GM23338 (cell line): Measurements from ENCODE around the gene ZNF516. TPM values are rescaled to one million over a fixed set of nuclear protein-coding genes. Genes with fewer than 3 reads are reported as not detected.

Experiments used
- ATAC-seq: fragments of 200-7000 bp; cut with Tn5 transposase; 3 replicates; pipeline ENCODE4 v1.9.1; 2020
- DNase-seq: peaks from one replicate; pipeline ENCODE4 v3.0.0-alpha.2; 2015; ENCODE audit warnings: low spot score
- H2AFZ ChIP-seq: fragments of 200-600 bp; sonication (generic); 2 replicates; pipeline ENCODE4 v1.8.0; 2016; ENCODE audit warnings: antibody characterized with exemption, mild to moderate bottlenecking, moderate library complexity
- H3F3A ChIP-seq: fragments of 200-600 bp; sonication (generic); replicated peaks from 2 replicates; pipeline ENCODE4 v1.8.0; 2017; ENCODE audit warnings: antibody characterized with exemption, mixed run types, low read depth
- H3K27ac ChIP-seq: fragments of 200-600 bp; sonication (generic); 2 replicates; pipeline ENCODE4 v1.6.1; 2016; ENCODE audit warnings: low read depth
- H3K27me3 ChIP-seq: fragments of 200-600 bp; sonication (generic); 2 replicates; pipeline ENCODE4 v1.8.0; 2016; ENCODE audit warnings: mild to moderate bottlenecking, mixed run types, moderate library complexity; ENCODE audit not compliant: insufficient read depth
- H3K36me3 ChIP-seq: fragments of 200-600 bp; sonication (generic); 2 replicates; pipeline ENCODE4 v1.8.0; 2016; ENCODE audit warnings: mild to moderate bottlenecking; ENCODE audit not compliant: insufficient read depth
- H3K4me1 ChIP-seq: fragments of 200-600 bp; sonication (generic); 2 replicates; pipeline ENCODE4 v1.8.0; 2016; ENCODE audit warnings: mild to moderate bottlenecking, moderate library complexity; ENCODE audit not compliant: insufficient read depth
- H3K4me2 ChIP-seq: fragments of 200-600 bp; sonication (generic); 2 replicates; pipeline ENCODE4 v1.7.1; 2017; ENCODE audit warnings: mixed run types
- H3K4me3 ChIP-seq: fragments of 200-600 bp; sonication (generic); 2 replicates; pipeline ENCODE4 v1.6.1; 2016; ENCODE audit warnings: mixed run types
- H3K79me2 ChIP-seq: fragments of 200-600 bp; sonication (generic); replicated peaks from 2 replicates; pipeline ENCODE4 v1.8.0; 2017; ENCODE audit warnings: mild to moderate bottlenecking; ENCODE audit not compliant: insufficient read depth
- H3K9me2 ChIP-seq: fragments of 200-600 bp; sonication (generic); 2 replicates; pipeline ENCODE4 v1.8.0; 2017; ENCODE audit not compliant: insufficient read depth
- H4K20me1 ChIP-seq: fragments of 200-600 bp; sonication (generic); replicated peaks from 2 replicates; pipeline ENCODE4 v1.8.0; 2017; ENCODE audit warnings: mild to moderate bottlenecking; ENCODE audit not compliant: insufficient read depth
- H3K27ac Mint-ChIP-seq: 2 replicates; pipeline ENCODE4 v1.8.0; 2020; ENCODE audit warnings: inconsistent platforms, mild to moderate bottlenecking, moderate library complexity, mixed read lengths
- H3K27me3 Mint-ChIP-seq: 3 replicates; pipeline ENCODE4 v1.8.0; 2022; ENCODE audit warnings: low read depth, mild to moderate bottlenecking, moderate library complexity, mixed read lengths, inconsistent platforms; ENCODE audit not compliant: insufficient read depth, poor library complexity
- H3K36me3 Mint-ChIP-seq: 3 replicates; pipeline ENCODE4 v1.8.0; 2021; ENCODE audit warnings: low read depth, mild to moderate bottlenecking, inconsistent platforms, moderate library complexity, mixed read lengths
- H3K4me1 Mint-ChIP-seq: 3 replicates; pipeline ENCODE4 v1.8.0; 2020; ENCODE audit warnings: mild to moderate bottlenecking, inconsistent platforms, mixed read lengths
- H3K4me3 Mint-ChIP-seq: 3 replicates; pipeline ENCODE4 v1.8.0; 2021; ENCODE audit warnings: moderate library complexity, mild to moderate bottlenecking, inconsistent platforms, mixed read lengths
- H3K9me3 Mint-ChIP-seq: 3 replicates; pipeline ENCODE4 v1.8.0; 2020; ENCODE audit warnings: moderate library complexity, mild to moderate bottlenecking, inconsistent platforms, mixed read lengths
- CREB1 ChIP-seq: fragments of 250-450 bp; sonication (Bioruptor Pico); IDR thresholded peaks from 2 replicates; pipeline ENCODE4 v1.5.0; 2020; ENCODE audit warnings: low read depth, mild to moderate bottlenecking, moderate library complexity
- EZH2 ChIP-seq: fragments of 200-600 bp; sonication (generic); IDR thresholded peaks from one replicate; pipeline ENCODE4 v1.8.0; 2017; ENCODE audit warnings: antibody characterized with exemption, mild to moderate bottlenecking, low read depth; ENCODE audit not compliant: unreplicated experiment
- EZH2phosphoT487 ChIP-seq: fragments of 200-600 bp; sonication (generic); IDR thresholded peaks from one replicate; pipeline ENCODE4 v1.8.1; 2018; ENCODE audit warnings: antibody characterized with exemption; ENCODE audit not compliant: unreplicated experiment
- JUNB ChIP-seq: IDR thresholded peaks from one replicate; pipeline ENCODE4 v1.6.1; 2016; ENCODE audit warnings: antibody characterized with exemption; ENCODE audit not compliant: unreplicated experiment
- NANOG ChIP-seq: IDR thresholded peaks from 2 replicates; pipeline ENCODE4 v1.6.1; 2016; ENCODE audit warnings: antibody characterized with exemption, borderline replicate concordance
- POLR2AphosphoS5 ChIP-seq: IDR thresholded peaks from 2 replicates; pipeline ENCODE4 v1.6.1; 2016; ENCODE audit warnings: antibody characterized with exemption, low read depth
- ZNF114 ChIP-seq: fragments of 250-450 bp; sonication (Bioruptor Pico); IDR thresholded peaks from 2 replicates; pipeline ENCODE4 v1.5.0; 2020; ENCODE audit warnings: mild to moderate bottlenecking, moderate library complexity
- ZNF331 ChIP-seq: fragments of 250-450 bp; sonication (Bioruptor Pico); IDR thresholded peaks from 2 replicates; pipeline ENCODE4 v1.5.0; 2020; ENCODE audit warnings: low read depth, mild to moderate bottlenecking, moderate library complexity
- polyA plus RNA-seq: library from polyadenylated mRNA; unstranded; fragments of >200 nt; fragmentation: Nextera tagmentation; extraction: Ambion mirVana; gene quantifications from 2 replicates; pipeline ENCODE4 v1.2.1, GENCODE V29; 2016
- total RNA-seq: library from RNA; depleted of rRNA; stranded (reverse); fragments of >200 nt; shearing (Covaris generic); gene quantifications from 2 replicates; pipeline ENCODE4 v1.2.3, GENCODE V29; 2014
- TF ChIP-seq, protein P1 (sequence below), 2 experiments: fragments of 200-600 bp in 1 of 2; sonication (generic) in 1 of 2; conservative IDR thresholded peaks; 2 replicates each; pipeline versions ENCODE4 v1.5.1 to v1.6.1; 2016 to 2017; ENCODE audit warnings: antibody characterized with exemption in 2 of 2, low read depth in 2 of 2, mild to moderate bottlenecking in 2 of 2, moderate library complexity in 1 of 2
- TF ChIP-seq, protein P2 (sequence below): fragments of 250-450 bp; sonication (Bioruptor Pico); IDR thresholded peaks from 2 replicates; pipeline ENCODE4 v1.5.0; 2020; ENCODE audit warnings: mild to moderate bottlenecking, moderate library complexity
- TF ChIP-seq, protein P3 (sequence below): IDR thresholded peaks from 2 replicates; pipeline ENCODE4 v1.6.1; 2016; ENCODE audit warnings: antibody characterized with exemption
- TF ChIP-seq, protein P4 (sequence below): IDR thresholded peaks from one replicate; pipeline ENCODE4 v1.6.1; 2018; ENCODE audit warnings: antibody characterized with exemption; ENCODE audit not compliant: unreplicated experiment

Gene ZNF516
- total and polyA plus RNA-seq, 2 experiments from 2014 or later: 11.9 to 24.2 TPM

DNA sequence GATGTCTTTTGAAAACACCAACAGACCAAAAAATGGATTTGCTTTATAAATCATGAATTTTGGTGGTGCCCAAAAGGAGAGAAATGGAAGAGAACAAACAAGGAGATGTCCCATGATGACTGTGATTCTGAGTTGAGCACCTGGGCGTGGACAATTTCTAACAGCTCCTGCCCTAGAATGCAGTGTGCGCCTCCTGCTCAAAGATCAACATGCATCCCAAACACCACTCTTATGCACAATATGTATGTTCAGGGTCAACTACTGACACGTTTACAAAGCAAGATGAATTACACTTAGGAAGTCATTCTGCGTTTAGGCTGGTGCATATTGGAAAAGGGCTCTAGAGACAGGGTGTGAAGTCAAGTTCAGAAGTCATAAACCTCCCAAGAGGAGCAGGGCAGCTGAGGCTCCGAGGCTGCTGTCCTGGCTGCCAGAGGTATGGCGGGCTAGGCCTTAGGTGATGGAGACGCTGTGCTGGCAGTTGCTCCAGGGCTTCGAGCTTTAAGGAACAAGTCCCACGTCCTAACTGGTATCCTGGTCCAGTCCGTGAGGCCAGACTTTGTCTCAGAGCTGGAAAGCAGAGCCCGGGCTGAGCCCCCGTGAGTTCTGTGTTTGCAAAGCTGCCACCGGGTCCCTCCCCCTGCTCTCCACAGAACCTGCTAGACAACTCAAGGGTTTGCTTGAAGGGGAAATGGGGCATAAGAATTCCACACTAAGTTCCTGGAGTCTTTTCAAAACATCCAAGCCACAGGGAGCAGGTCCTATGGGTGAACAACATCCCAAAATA, 74.0 kb downstream of the ZNF516 start:
- Mint-ChIP-seq H3K36me3 (no peaks in the 10 kb centered on the region), H3K9me3 (no peaks in the 10 kb centered on the region), H3K27me3 (peaks cover 5% of the 10 kb centered on the region), H3K27ac (no peak overlapping the region), H3K4me1 (peaks cover 40% of the 10 kb centered on the region), H3K4me3 (no peak overlapping the region)
- no peaks in the 10 kb centered on the region for H3K36me3 ChIP-seq
- TF ChIP-seq CREB1 (no peak), EZH2phosphoT487 (no peak), ZNF331 (CRISPR knock-in tag) (no peak), NANOG (no peak), POLR2AphosphoS5 (no peak), ZNF114 (CRISPR knock-in tag) (no peak), JUNB (no peak), EZH2 (no peak)
- TF ChIP-seq, protein P1, sequence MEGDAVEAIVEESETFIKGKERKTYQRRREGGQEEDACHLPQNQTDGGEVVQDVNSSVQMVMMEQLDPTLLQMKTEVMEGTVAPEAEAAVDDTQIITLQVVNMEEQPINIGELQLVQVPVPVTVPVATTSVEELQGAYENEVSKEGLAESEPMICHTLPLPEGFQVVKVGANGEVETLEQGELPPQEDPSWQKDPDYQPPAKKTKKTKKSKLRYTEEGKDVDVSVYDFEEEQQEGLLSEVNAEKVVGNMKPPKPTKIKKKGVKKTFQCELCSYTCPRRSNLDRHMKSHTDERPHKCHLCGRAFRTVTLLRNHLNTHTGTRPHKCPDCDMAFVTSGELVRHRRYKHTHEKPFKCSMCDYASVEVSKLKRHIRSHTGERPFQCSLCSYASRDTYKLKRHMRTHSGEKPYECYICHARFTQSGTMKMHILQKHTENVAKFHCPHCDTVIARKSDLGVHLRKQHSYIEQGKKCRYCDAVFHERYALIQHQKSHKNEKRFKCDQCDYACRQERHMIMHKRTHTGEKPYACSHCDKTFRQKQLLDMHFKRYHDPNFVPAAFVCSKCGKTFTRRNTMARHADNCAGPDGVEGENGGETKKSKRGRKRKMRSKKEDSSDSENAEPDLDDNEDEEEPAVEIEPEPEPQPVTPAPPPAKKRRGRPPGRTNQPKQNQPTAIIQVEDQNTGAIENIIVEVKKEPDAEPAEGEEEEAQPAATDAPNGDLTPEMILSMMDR (conservative IDR thresholded peaks at IDR 0.05; ENCODE audit: low read depth in 2 of 2): no peak
- TF ChIP-seq, protein P2, sequence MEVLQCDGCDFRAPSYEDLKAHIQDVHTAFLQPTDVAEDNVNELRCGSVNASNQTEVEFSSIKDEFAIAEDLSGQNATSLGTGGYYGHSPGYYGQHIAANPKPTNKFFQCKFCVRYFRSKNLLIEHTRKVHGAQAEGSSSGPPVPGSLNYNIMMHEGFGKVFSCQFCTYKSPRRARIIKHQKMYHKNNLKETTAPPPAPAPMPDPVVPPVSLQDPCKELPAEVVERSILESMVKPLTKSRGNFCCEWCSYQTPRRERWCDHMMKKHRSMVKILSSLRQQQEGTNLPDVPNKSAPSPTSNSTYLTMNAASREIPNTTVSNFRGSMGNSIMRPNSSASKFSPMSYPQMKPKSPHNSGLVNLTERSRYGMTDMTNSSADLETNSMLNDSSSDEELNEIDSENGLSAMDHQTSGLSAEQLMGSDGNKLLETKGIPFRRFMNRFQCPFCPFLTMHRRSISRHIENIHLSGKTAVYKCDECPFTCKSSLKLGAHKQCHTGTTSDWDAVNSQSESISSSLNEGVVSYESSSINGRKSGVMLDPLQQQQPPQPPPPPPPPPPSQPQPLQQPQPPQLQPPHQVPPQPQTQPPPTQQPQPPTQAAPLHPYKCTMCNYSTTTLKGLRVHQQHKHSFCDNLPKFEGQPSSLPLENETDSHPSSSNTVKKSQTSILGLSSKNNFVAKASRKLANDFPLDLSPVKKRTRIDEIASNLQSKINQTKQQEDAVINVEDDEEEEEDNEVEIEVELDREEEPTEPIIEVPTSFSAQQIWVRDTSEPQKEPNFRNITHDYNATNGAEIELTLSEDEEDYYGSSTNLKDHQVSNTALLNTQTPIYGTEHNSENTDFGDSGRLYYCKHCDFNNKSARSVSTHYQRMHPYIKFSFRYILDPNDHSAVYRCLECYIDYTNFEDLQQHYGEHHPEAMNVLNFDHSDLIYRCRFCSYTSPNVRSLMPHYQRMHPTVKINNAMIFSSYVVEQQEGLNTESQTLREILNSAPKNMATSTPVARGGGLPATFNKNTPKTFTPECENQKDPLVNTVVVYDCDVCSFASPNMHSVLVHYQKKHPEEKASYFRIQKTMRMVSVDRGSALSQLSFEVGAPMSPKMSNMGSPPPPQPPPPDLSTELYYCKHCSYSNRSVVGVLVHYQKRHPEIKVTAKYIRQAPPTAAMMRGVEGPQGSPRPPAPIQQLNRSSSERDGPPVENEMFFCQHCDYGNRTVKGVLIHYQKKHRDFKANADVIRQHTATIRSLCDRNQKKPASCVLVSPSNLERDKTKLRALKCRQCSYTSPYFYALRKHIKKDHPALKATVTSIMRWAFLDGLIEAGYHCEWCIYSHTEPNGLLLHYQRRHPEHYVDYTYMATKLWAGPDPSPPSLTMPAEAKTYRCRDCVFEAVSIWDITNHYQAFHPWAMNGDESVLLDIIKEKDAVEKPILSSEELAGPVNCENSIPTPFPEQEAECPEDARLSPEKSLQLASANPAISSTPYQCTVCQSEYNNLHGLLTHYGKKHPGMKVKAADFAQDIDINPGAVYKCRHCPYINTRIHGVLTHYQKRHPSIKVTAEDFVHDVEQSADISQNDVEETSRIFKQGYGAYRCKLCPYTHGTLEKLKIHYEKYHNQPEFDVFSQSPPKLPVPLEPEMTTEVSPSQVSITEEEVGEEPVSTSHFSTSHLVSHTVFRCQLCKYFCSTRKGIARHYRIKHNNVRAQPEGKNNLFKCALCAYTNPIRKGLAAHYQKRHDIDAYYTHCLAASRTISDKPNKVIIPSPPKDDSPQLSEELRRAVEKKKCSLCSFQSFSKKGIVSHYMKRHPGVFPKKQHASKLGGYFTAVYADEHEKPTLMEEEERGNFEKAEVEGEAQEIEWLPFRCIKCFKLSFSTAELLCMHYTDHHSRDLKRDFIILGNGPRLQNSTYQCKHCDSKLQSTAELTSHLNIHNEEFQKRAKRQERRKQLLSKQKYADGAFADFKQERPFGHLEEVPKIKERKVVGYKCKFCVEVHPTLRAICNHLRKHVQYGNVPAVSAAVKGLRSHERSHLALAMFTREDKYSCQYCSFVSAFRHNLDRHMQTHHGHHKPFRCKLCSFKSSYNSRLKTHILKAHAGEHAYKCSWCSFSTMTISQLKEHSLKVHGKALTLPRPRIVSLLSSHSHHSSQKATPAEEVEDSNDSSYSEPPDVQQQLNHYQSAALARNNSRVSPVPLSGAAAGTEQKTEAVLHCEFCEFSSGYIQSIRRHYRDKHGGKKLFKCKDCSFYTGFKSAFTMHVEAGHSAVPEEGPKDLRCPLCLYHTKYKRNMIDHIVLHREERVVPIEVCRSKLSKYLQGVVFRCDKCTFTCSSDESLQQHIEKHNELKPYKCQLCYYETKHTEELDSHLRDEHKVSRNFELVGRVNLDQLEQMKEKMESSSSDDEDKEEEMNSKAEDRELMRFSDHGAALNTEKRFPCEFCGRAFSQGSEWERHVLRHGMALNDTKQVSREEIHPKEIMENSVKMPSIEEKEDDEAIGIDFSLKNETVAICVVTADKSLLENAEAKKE (CRISPR knock-in tag): no peak
- TF ChIP-seq, protein P3, sequence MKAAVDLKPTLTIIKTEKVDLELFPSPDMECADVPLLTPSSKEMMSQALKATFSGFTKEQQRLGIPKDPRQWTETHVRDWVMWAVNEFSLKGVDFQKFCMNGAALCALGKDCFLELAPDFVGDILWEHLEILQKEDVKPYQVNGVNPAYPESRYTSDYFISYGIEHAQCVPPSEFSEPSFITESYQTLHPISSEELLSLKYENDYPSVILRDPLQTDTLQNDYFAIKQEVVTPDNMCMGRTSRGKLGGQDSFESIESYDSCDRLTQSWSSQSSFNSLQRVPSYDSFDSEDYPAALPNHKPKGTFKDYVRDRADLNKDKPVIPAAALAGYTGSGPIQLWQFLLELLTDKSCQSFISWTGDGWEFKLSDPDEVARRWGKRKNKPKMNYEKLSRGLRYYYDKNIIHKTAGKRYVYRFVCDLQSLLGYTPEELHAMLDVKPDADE: no peak
- TF ChIP-seq, protein P4, sequence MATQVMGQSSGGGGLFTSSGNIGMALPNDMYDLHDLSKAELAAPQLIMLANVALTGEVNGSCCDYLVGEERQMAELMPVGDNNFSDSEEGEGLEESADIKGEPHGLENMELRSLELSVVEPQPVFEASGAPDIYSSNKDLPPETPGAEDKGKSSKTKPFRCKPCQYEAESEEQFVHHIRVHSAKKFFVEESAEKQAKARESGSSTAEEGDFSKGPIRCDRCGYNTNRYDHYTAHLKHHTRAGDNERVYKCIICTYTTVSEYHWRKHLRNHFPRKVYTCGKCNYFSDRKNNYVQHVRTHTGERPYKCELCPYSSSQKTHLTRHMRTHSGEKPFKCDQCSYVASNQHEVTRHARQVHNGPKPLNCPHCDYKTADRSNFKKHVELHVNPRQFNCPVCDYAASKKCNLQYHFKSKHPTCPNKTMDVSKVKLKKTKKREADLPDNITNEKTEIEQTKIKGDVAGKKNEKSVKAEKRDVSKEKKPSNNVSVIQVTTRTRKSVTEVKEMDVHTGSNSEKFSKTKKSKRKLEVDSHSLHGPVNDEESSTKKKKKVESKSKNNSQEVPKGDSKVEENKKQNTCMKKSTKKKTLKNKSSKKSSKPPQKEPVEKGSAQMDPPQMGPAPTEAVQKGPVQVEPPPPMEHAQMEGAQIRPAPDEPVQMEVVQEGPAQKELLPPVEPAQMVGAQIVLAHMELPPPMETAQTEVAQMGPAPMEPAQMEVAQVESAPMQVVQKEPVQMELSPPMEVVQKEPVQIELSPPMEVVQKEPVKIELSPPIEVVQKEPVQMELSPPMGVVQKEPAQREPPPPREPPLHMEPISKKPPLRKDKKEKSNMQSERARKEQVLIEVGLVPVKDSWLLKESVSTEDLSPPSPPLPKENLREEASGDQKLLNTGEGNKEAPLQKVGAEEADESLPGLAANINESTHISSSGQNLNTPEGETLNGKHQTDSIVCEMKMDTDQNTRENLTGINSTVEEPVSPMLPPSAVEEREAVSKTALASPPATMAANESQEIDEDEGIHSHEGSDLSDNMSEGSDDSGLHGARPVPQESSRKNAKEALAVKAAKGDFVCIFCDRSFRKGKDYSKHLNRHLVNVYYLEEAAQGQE: no peak
- H3K27ac ChIP-seq: no peak overlapping the region
- DNase-seq (no peak), ATAC-seq (peak; percentile 35)
- H3K4me1 ChIP-seq: peaks cover 8% of the 10 kb centered on the region
- no peak overlapping the region for H2AFZ ChIP-seq
- peaks cover 4% of the 10 kb centered on the region; the same call in 1 of the 2 replicates for H3K79me2 ChIP-seq
- no peak overlapping the region for H3K4me3 ChIP-seq
- peaks cover 5% of the 10 kb centered on the region; the same call in 1 of the 2 replicates for H3F3A ChIP-seq
- H3K4me2 ChIP-seq: no peak overlapping the region
- H4K20me1 ChIP-seq: no peaks in the 10 kb centered on the region; the same call in 1 of the 2 replicates
- no peaks in the 10 kb centered on the region for H3K27me3 ChIP-seq
- no peaks in the 10 kb centered on the region for H3K9me2 ChIP-seq
